Esophagus squamous epithelium (tissue), 5 donors: ENCODE results near the gene ZNF445. TPM values are rescaled to one million over a fixed set of nuclear protein-coding genes. Genes with fewer than 3 reads are reported as not detected.

ENCODE experiments used
- DNase-seq: peaks from one replicate; lab custom pipeline; 2025; lab: John Stamatoyannopoulos, UW
- H3K27ac ChIP-seq, 4 donors: fragments of 200-600 bp; sonication (generic); one replicate each; pipeline ENCODE4 v1.5.1; 2016 to 2019; ENCODE audit warnings: mild to moderate bottlenecking in 1 of 4
- H3K27me3 ChIP-seq, 4 donors: fragments of 200-600 bp; sonication (generic); 1 replicate in 3 of 4; 2 replicates in 1 of 4; pipeline versions ENCODE4 v1.5.1 to v1.6.0; 2017 to 2021; ENCODE audit warnings: antibody characterized with exemption in 1 of 4
- H3K36me3 ChIP-seq, 3 donors: fragments of 200-600 bp; sonication (generic); one replicate each; pipeline ENCODE4 v1.5.1; 2016 to 2019
- H3K4me1 ChIP-seq, 3 donors: fragments of 200-600 bp; sonication (generic); one replicate each; pipeline ENCODE4 v1.5.1; 2017 to 2019
- H3K4me3 ChIP-seq, 4 donors: fragments of 200-600 bp; sonication (generic); 1 replicate in 3 of 4; 2 replicates in 1 of 4; pipeline ENCODE4 v1.5.1; 2016 to 2019; ENCODE audit warnings: mild to moderate bottlenecking in 2 of 4, moderate library complexity in 1 of 4
- H3K9me3 ChIP-seq, 3 donors: fragments of 200-600 bp; sonication (generic); one replicate each; pipeline ENCODE4 v1.5.1; 2016 to 2019
- POLR2A ChIP-seq, 4 donors: fragments of 450-650 bp; IDR thresholded peaks; one replicate each; pipeline ENCODE4 v1.6.1; 2017; ENCODE audit warnings: antibody characterized with exemption in 4 of 4, mild to moderate bottlenecking in 4 of 4, moderate library complexity in 3 of 4
- WGBS, 2 donors: methylation state at CpG; one replicate each; pipeline ENCODE4 v1.1.5; 2018; 5-methylcytosine and 5-hydroxymethylcytosine counted together
- intact Hi-C: fragments of 100-400 bp; cut with DNase I; formaldehyde crosslinking; loops from one replicate; pipeline ENCODE4 v1.15.0; 2022
- total RNA-seq, 4 donors: library from RNA; depleted of rRNA; stranded (reverse); fragments of >200 nt; gene quantifications; one replicate each; pipeline ENCODE4 v1.1.0, GENCODE V29; 2016
- TF ChIP-seq, protein P1 (sequence below), 6 experiments: fragments of 450-650 bp in 4 of 6; fragments of 200-600 bp in 2 of 6; sonication (generic) in 2 of 6; IDR thresholded peaks; one replicate each; pipeline ENCODE4 v1.5.1; 2016 to 2019; ENCODE audit warnings: antibody characterized with exemption in 6 of 6, mild to moderate bottlenecking in 4 of 6, moderate library complexity in 4 of 6
- donor health status: DM: yes; HTN: yes; CAD: no.

Gene ZNF445
- total RNA-seq, 4 donors from 2014 or later: 3.2 to 6.9 (median 4.6) TPM

DNA sequence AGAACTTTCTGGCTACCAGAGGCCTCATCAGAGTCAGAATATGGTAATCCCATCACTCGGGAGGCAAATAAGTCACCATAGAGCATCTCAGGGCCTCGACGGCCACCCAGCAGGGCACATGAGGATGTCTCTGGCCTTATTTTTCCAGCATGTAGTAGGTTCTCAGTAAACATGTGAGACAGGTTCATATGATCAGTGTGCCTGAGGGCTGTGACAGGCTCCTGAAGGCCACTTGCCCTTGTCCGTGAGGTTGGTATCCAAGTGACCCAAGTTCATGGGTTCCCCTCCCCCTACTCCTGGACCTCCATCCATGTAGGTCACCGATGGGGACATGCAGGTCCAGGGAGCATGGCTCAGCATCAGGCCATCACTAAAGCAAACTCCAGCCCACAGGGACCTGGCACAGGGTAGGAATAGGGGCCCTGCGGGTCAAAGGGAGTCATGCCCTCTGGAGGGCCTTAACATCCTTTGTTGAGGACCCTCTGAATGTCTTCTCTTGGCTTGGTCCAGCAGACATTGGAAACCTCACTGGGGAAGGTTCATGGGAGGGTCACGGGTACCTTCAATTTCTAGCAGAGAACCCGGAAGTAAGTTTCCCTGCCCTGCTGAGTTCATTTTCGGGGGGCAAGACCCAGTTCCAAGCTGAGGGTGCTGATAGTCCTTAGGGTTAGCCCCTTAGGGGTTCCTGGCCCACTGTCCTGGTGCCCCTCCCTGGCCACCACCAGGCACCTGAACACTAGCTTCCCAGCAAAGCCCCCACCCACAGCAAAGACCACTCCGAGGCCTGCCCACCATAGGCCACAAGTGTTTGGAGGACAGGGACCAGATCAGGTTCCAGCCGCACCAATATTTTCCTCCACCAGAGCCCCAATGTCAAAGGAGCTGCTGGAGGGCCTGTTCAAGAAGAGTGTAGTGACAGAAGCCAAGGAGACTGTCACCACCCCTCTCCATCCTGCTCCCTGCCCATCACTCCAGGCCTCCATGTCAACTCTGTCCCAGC lies 61.1 kb downstream of the ZNF445 start:
- no peaks in the 10 kb centered on the region for H3K36me3 ChIP-seq
- intact Hi-C loops: no loop called here
- 84 to 88% methylated on average over 5 to 10 of the region's 11 CpGs for WGBS, 2 donors

DNA sequence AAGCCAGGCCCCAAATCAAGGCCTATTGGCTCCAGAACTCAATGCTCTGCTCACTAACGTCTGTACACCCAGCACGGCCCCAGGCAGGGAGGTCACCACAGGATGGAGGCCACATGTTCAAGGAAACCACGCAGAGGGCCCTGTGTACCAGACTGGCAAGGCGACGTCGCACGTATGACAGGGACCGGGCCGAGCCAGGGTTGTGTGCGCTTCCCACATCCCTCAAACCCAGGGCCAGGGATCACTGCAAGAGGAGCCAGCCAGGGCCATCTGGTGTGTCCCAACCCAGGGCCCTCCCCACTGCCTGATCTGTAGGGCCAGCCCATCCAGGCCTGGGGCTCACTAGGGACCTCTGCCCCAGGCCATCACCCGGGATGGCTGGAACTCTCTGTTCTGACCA lies 62.0 kb downstream of the ZNF445 start:
- intact Hi-C loops: no loop called here
- 80 to 88% methylated on average over 1 to 5 of the region's 11 CpGs for WGBS, 2 donors
- H3K27me3 ChIP-seq: no peaks in the 10 kb centered on the region
- no peak for TF ChIP-seq POLR2A (IDR thresholded peaks at IDR 0.05)
- TF ChIP-seq, protein P1, sequence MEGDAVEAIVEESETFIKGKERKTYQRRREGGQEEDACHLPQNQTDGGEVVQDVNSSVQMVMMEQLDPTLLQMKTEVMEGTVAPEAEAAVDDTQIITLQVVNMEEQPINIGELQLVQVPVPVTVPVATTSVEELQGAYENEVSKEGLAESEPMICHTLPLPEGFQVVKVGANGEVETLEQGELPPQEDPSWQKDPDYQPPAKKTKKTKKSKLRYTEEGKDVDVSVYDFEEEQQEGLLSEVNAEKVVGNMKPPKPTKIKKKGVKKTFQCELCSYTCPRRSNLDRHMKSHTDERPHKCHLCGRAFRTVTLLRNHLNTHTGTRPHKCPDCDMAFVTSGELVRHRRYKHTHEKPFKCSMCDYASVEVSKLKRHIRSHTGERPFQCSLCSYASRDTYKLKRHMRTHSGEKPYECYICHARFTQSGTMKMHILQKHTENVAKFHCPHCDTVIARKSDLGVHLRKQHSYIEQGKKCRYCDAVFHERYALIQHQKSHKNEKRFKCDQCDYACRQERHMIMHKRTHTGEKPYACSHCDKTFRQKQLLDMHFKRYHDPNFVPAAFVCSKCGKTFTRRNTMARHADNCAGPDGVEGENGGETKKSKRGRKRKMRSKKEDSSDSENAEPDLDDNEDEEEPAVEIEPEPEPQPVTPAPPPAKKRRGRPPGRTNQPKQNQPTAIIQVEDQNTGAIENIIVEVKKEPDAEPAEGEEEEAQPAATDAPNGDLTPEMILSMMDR (IDR thresholded peaks at IDR 0.05): no peak
- no peaks in the 10 kb centered on the region for H3K4me1 ChIP-seq
- no peak for DNase-seq
- H3K4me3 ChIP-seq: no peak overlapping the region
- no peaks in the 10 kb centered on the region for H3K9me3 ChIP-seq
- no peak overlapping the region for H3K27ac ChIP-seq
- H3K36me3 ChIP-seq: no peaks in the 10 kb centered on the region

More for the DNA sequence above, 61.1 kb downstream of the ZNF445 start:
- H3K9me3 ChIP-seq: no peaks in the 10 kb centered on the region
- no peaks in the 10 kb centered on the region for H3K4me1 ChIP-seq
- no peak for DNase-seq
- H3K27me3 ChIP-seq: no peaks in the 10 kb centered on the region
- H3K4me3 ChIP-seq: no peak overlapping the region
- H3K27ac ChIP-seq: no peak overlapping the region
- TF ChIP-seq POLR2A (IDR thresholded peaks at IDR 0.05): no peak
- TF ChIP-seq, protein P1 (IDR thresholded peaks at IDR 0.05): no peak

DNA sequence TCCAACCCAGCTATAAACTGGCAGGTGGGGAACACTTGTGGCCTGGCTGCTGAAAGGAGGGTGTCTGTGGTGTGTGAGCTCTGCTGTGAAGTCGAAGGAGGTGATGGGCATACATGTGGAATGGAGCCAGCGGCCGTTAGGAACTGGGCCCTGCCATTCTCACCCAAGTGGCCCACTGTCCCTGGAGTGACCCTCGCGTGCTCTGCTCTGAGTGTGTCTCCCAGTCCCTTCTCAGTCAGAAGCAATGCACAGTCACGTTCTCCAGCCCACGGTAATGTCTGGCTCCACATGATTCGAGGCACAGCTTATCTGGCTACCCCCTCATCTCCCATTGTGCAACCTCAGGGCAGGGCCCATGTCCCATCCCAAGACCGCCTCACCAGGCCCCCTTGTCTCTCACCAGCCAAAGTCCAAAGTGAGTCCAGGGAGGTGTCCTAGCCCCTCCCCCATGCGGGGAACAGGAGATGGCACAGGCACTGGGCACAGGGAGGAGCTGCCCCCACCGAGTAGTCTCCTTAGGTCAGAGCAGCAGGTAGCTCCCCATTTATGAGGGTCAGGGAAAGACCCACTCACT lies 62.9 kb downstream of the ZNF445 start:
- Histone ChIP-seq H3K36me3 (peaks cover 0 to 4% (median 0%) of the 10 kb centered on the region in 3 donors), H3K27me3 (no peaks in the 10 kb centered on the region), H3K9me3 (no peaks in the 10 kb centered on the region), H3K4me3 (no peak overlapping the region), H3K4me1 (no peaks in the 10 kb centered on the region), H3K27ac (no peak overlapping the region)
- 77 to 91% methylated on average over 4 to 10 of the region's 11 CpGs for WGBS, 2 donors
- intact Hi-C loops: no loop called here
- no peak for DNase-seq
- TF ChIP-seq POLR2A (IDR thresholded peaks at IDR 0.05): no peak
- TF ChIP-seq, protein P1 (IDR thresholded peaks at IDR 0.05): no peak

DNA sequence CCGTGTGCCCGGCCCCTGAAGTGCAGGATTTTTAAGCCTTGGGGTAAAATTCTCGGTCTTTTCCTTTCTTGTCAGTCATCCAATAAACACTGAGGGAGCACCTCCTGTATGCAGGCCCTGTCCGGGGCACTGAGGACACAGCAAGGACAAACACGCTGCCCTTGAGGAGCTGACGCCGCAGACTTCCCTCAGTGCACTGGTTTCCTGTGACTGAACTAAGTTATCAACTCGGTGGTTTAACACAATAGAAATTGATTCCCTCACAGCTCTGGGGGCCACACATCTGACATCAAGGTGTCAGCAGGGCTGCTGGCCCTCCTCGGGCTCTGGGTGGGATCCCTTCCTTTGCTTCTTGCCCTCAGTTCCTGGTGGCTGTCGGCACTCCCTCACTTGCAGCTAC lies 65.1 kb downstream of the ZNF445 start:
- Histone ChIP-seq H3K27ac (no peak overlapping the region), H3K4me1 (no peaks in the 10 kb centered on the region), H3K9me3 (no peaks in the 10 kb centered on the region), H3K4me3 (no peak overlapping the region), H3K36me3 (peaks cover 0 to 7% (median 0%) of the 10 kb centered on the region in 3 donors), H3K27me3 (no peaks in the 10 kb centered on the region)
- 60 to 72% methylated on average over 7 to 8 of the region's 10 CpGs for WGBS, 2 donors
- TF ChIP-seq, protein P1 (IDR thresholded peaks at IDR 0.05): no peak
- no peak for TF ChIP-seq POLR2A (IDR thresholded peaks at IDR 0.05)
- DNase-seq: no peak
- intact Hi-C loops: no loop called here
